T1000 (cell line): ENCODE measurements around the gene CDK10.

ENCODE experiments used
- DNase-seq: peaks from one replicate; lab custom pipeline; 2025; ENCODE audit warnings: mixed read lengths; lab: John Stamatoyannopoulos, UW

CDK10 gene

DNA sequence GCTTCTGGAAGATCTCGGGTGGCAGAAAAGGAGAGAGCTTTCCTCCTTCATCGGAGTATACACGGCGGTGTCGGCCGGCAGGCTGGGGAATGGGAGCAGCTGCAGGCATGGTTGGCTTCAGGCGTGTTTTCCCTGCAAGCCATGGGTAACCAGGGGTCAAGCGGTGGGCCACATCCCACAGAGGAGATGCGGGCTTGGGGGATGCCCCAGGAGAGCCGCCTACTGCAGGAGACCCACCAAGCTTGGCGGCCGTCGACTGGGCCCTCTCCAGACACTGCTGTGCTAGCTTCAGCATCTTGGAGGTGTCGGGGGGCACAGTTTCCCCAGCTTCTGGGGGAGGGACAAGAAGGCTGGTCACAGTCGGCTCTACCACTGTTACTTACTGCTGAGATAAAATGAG lies 30.0 kb downstream of the CDK10 start:
- no peak for DNase-seq

DNA sequence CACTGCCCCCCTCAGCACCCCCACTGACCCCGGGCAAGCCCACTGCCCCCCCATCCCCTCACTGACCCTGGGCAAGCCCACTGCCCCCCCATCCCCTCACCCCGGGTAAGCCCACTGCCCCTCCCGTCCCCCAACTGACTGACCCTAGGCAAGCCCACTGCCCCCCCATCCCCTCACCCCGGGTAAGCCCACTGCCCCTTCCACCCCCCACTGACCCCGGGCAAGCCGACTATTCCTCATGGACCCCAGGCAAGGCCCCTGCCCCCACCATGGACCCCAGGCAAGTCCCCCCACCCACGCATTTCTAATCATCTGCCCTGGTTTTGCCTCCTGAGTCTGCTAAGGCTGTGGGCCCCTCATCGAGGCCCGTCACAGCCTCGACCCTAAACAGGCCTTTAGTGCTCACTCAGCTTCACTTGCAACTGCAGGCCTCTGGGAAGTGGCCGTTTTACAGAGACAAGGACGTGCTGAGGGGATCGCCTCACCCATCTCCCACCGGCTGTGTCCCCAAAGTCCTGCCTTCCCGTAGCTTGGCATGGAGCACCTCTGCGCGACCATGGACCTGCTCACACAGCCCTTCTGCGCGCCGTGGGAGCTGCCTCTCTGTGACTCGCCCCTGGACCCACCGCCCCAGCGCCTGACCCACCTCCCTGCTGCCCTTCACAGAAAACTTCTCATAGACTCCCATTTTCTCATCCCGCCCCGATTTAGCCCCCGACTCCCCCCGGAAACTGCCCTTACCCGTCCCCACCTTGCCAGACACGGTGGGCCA lies 30.6 kb downstream of the CDK10 start:
- DNase-seq = no peak

DNA sequence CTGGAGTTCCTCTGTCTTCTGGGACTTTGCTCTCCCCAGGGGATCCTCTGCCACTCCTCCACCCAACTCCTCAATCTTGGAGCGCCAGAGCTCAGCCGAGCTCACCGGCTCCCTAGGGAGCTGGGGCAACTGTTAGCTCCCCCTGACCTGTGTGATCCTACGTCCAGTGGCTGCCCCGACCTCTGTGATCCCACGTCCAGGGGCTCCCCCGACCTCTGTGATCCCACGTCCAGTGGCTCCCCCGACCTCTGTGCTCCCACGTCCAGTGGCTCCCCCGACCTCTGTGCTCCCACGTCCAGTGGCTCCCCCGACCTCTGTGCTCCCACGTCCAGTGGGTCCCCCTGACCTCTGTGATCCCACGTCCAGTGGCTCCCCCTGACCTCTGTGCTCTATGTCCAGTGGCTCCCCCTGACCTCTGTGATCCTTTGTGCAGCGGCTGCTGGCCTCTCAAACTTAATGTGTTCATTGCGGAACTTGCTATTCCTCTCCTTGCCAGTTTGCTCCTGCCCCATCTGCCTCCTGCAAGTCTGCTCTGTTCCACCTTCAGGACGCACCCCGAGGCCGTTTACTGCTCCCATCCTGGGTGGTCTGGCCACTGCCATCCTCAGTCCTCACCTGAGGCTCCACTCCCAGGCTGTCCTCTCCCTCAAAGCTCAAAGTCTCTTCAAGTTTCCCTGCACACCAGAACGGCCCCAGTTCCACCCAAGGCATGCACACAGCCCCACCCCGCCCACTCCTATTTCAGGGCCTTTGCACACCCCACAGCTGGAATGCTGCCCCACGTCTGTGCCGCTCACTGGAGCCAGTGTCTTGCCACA lies 31.4 kb downstream of the CDK10 start:
- DNase-seq = no peak

DNA sequence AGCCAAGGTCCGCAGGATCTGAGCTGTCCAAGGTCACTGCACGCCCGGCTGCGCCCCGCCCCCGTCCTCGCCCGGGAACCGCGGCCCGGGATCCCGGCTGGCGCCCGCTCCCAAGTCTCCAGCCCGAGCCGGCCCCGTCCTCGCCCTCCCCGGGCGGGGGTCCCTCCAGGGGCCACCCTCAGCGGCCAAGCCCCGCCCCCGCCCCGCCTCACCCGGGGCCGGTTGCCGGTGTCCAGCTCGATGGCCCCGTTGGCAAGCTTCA lies 34.0 kb downstream of the CDK10 start:
- no peak for DNase-seq

GRCh38 chr16:89720813-89721545 lies 34.5 kb downstream of the CDK10 start, which contains the start of the genes VPS9D1 and ZNF276:
TSS of gene VPS9D1 (minus strand) at chr16:89720898. CDS start at chr16:89720861, 37 bp downstream.
TSS of gene ZNF276 (plus strand) at chr16:89721537. CDS start at chr16:89721641, 104 bp downstream.
- peak; percentile 71 for DNase-seq

DNA sequence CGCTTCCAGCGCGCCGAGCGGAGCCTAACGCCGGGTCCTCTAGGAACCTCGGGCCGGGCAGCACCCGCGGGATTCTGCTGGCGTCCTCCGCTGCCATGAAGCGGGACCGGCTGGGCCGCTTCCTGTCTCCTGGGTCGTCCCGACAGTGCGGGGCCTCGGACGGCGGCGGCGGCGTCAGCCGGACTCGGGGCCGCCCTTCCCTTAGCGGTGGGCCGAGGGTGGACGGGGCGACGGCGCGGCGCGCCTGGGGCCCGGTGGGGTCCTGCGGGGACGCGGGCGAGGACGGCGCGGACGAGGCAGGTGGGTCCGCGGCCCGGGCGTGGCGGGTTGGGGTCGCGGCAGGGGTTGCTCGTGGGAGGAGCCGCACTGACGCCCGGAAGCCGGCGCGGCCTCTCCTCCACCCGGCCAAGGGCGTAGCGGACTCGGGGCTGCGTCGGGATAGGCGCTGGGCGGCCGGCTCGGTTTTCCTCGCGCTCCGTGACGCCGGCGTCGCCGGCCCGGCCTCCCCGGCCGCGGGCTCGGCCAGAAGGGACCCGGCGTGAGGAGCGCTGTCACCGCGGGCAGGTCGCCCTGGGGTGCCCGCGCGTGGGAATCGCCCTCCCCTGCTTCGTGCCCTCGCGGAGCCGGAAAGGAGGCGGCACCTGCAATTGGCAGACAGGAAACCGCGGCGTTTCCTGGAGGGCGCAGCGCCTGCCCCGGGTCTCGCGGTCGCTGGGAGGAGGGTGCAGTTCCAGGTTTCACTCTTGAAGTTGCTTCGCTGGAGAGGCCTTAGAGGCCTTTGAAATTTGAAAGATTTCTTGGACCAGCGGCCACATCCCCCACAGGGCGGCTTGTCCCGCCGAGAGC lies 35.3 kb downstream of the CDK10 start:
- no peak for DNase-seq

- DNase-seq = no peak
Observed at GRCh38 chr16:89722392-89723278, 36.1 kb downstream of the CDK10 start.

- DNase-seq = no peak
Observed at GRCh38 chr16:89723279-89724250, 37.1 kb downstream of the CDK10 start.

GRCh38 chr16:89727406-89728120 lies 41.1 kb downstream of the CDK10 start:
- DNase-seq = no peak

GRCh38 chr16:89729293-89729692 lies 42.8 kb downstream of the CDK10 start:
- DNase-seq = no peak

- DNase-seq = no peak
Observed at GRCh38 chr16:89729863-89730593, 43.5 kb downstream of the CDK10 start.

DNA sequence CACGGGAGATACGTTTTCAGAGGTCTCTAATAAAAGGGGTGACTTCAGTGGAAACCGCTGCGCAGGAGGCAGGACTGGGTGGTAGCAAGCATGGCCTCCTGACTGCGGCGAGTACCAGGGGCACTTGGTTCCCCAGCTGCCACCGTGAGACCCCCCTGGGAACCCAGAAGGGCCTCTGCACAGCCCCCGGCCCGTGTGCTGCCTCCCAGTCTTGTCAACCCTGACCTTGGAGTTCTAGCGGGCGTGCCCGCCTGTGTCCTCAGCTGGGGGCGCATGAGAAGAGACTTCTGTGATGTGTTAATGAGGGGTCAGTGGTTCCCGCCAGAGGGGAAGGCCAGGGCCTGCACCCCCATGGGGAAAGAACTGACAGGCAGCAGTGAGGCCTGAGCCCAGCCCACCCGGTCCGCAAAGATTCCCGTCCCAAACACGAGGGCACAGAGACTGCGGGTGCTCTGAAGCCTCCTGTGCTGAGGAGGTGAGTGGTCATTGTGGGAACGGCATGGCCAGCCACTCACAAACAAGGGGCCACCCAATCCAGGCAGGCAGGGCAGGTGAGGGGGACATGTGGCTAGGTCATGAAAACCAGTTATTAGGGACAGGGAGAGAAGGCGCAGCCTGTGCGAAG lies 44.2 kb downstream of the CDK10 start:
- DNase-seq = no peak

DNA sequence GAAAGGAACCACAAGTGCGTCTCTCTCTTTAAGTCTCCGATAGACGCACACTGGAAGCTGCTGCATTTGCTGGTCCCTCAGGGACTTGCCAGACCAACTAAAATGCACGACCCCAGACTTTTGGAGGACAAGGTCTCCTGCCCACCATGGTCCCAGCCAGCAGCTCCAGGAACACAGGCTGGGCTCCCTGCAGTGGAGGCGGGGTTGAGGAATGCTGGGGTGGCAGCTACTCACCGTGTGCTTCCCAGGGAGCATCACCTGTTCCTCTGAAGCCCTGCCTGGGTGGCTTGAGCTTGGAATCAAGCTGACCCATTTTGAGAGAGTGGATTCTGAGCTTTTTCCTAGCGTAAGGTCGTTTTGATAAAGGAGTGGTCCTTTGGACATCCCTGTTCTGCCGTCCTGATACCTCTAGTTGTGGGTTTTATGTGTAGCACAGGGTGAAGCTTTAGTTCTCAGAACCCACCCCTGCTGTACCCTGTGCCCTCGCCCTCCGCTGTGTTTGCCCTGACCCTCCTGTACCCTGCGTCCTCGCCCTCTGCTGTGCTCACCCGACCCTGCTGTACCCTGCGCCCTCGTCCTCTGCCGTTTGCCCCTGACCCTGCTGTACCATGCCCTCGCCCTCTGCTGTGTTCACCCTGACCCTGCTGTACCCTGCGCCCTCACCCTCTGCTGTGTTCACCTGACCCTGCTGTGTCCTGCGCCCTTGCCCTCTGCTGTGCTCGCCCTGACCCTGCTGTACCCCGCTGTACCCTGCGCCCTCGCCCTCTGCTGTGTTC lies 45.8 kb downstream of the CDK10 start:
- no peak for DNase-seq

GRCh38 chr16:89732918-89733242 lies 46.4 kb downstream of the CDK10 start:
- DNase-seq = no peak

- no peak for DNase-seq
Observed at GRCh38 chr16:89733322-89733721, 46.8 kb downstream of the CDK10 start.

- DNase-seq = no peak
Observed at GRCh38 chr16:89733792-89734191, 47.3 kb downstream of the CDK10 start.

- DNase-seq = no peak
Observed at GRCh38 chr16:89736554-89736953, 50.1 kb downstream of the CDK10 start.
